HG03558 (cell line): Measurements from ENCODE around the gene ATL1.

Source experiments
- ATAC-seq: cut with Tn5 transposase; IDR thresholded peaks from one replicate; pipeline ENCODE4 v1.9.1; 2021; ENCODE audit warnings: moderate number of reproducible peaks; ENCODE audit not compliant: unreplicated experiment; ENCODE audit errors: extremely low read depth

The ATL1 gene

GRCh38 chr14:50677527-50678063, 117.7 kb downstream of the ATL1 start:
- ATAC-seq = no peak

GRCh38 chr14:50678163-50678562, 118.2 kb downstream of the ATL1 start:
- ATAC-seq = no peak

- no peak for ATAC-seq
These were observed 119.7 kb downstream of the ATL1 start for GRCh38 chr14:50679674-50680073.
